Omental fat pad (tissue), 4 donors: ENCODE data around the gene FMO4. TPM values are rescaled to one million over a fixed set of nuclear protein-coding genes. Genes with fewer than 3 reads are reported as not detected.

Experiments
- ATAC-seq: fragments of 150-250 bp; one replicate; pipeline ENCODE4 v1.9.1; 2016; ENCODE audit warnings: mild to moderate bottlenecking, moderate library complexity; ENCODE audit not compliant: low FRiP score
- DNase-seq: peaks from one replicate; pipeline ENCODE4 v3.0.0-alpha.2; 2019; ENCODE audit warnings: low spot score
- total RNA-seq, 4 donors: library from RNA; depleted of rRNA; stranded (reverse); fragments of >200 nt; gene quantifications; one replicate each; pipeline ENCODE4 v1.1.0, GENCODE V29; 2016
- TF ChIP-seq, protein P1 (sequence below), 3 donors: fragments of 450-650 bp; IDR thresholded peaks; one replicate each; pipeline ENCODE4 v1.5.1; 2016 to 2017; ENCODE audit warnings: antibody characterized with exemption in 3 of 3, mild to moderate bottlenecking in 3 of 3, moderate library complexity in 2 of 3

Gene FMO4, protein sequence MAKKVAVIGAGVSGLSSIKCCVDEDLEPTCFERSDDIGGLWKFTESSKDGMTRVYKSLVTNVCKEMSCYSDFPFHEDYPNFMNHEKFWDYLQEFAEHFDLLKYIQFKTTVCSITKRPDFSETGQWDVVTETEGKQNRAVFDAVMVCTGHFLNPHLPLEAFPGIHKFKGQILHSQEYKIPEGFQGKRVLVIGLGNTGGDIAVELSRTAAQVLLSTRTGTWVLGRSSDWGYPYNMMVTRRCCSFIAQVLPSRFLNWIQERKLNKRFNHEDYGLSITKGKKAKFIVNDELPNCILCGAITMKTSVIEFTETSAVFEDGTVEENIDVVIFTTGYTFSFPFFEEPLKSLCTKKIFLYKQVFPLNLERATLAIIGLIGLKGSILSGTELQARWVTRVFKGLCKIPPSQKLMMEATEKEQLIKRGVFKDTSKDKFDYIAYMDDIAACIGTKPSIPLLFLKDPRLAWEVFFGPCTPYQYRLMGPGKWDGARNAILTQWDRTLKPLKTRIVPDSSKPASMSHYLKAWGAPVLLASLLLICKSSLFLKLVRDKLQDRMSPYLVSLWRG
- 1 to 10 TPM; 1.8 to 7.9 (median 4.1) TPM for total RNA-seq

DNA sequence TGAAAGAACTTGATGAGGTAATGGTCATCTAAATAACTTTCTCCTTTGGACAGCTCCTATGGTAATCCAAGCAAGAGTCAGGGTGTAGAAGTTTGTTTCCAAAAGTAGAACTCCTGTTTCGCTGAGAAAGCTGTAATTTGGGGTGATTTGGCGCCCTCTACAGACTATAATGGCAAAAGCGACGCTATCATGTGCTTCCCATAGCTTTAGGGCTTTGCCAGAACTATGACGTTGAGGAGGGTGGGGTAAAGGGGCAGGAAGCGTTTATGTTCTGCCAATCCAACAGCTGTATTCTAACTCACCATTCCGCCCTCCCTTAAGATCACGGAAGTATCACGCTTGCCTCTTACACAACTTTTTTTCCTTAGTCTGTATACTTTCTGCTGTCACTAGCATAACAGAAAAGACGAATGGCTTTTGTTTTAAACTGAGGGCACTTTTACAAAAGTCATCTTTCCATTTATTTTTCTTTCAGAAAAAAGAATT, at the start of gene FMO4:
FMO4 (plus strand) TSS at position 349 of the 486 bp plus-strand sequence. CDS start 5,643 bp downstream, outside the sequence.
- TF ChIP-seq, protein P1, sequence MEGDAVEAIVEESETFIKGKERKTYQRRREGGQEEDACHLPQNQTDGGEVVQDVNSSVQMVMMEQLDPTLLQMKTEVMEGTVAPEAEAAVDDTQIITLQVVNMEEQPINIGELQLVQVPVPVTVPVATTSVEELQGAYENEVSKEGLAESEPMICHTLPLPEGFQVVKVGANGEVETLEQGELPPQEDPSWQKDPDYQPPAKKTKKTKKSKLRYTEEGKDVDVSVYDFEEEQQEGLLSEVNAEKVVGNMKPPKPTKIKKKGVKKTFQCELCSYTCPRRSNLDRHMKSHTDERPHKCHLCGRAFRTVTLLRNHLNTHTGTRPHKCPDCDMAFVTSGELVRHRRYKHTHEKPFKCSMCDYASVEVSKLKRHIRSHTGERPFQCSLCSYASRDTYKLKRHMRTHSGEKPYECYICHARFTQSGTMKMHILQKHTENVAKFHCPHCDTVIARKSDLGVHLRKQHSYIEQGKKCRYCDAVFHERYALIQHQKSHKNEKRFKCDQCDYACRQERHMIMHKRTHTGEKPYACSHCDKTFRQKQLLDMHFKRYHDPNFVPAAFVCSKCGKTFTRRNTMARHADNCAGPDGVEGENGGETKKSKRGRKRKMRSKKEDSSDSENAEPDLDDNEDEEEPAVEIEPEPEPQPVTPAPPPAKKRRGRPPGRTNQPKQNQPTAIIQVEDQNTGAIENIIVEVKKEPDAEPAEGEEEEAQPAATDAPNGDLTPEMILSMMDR (IDR thresholded peaks at IDR 0.05) = peak in 1 of 3 donors; percentile 14
- DNase-seq (peak; percentile 47), ATAC-seq (peak; percentile 100)

DNA sequence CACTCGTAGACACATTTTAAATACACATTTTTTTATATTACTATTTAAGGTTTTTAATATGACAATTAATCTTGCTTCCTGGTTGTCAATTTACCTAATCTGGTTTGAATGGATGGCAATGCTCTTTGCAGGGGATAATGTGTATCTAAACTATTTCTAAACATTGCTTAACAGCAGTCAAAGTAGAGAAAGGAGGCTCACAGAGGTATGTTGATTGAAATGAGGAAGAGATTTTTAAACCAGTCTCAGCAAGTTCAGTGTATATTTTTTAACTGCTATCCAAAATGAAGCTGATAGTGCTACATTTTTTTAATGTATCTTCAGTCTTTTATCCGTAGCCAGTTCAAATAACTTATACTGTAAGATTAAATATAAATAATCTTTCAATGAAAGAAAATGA, 48.3 kb upstream of the FMO4 start:
- DNase-seq (no peak), ATAC-seq (no peak)
- TF ChIP-seq, protein P1 (IDR thresholded peaks at IDR 0.05) = no peak

DNA sequence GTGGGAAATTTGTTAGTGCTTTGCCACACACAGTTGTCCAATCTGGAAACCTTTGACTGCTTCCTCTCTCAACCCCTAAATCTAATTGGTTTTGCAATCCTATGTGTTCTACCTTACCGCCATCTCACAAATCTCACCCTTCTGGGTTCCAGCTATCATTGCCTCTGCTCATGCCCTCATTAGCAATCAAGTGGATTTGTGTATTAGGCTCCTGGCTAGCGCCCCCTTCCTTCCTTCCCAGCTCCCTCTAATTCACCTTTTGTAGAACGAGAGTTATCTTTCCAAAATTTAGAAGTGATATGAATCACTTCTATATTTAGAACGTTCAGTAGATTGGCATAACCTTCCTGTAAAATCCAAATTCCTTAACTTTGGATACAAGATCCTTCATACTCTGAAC, 47.1 kb upstream of the FMO4 start:
- ATAC-seq (no peak), DNase-seq (no peak)
- TF ChIP-seq, protein P1 (IDR thresholded peaks at IDR 0.05) = no peak

DNA sequence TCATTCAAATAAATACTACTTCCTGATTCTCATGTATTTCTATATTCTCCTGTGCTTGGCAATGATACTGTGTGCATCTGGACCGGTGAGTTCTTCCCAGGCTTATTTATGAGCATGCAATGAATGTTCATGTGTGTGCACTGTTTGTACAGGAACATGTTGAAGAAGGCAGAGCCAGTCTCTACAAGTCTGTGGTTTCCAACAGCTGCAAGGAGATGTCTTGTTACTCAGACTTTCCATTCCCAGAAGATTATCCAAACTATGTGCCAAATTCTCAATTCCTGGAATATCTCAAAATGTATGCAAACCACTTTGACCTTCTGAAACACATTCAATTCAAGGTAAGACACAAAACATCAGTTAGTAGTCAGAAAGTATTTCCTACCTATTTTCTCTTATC, 46.6 kb upstream of the FMO4 start:
- no peak for DNase-seq
- TF ChIP-seq, protein P1 (IDR thresholded peaks at IDR 0.05) = no peak
- no peak for ATAC-seq

DNA sequence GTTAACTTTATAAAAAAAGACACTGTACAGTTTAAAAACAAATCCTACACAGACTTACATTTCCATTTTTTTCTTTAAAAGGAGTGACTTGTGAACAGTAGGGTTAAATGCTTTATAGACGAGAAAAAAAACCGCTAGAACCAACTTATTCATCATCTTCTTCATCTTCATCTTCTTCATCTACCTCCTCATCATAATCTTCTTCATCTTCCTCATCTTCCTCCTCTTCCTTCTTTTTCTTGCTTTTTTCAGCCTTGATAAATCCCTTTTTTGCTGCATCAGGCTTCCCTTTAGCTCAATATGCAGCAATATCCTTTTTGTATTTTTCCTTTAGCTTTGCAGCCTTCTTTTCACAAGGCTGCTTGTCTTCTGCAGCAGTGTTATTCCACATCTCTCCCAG, 43.2 kb upstream of the FMO4 start:
- DNase-seq = no peak
- no peak for ATAC-seq
- TF ChIP-seq, protein P1 (IDR thresholded peaks at IDR 0.05) = no peak

DNA sequence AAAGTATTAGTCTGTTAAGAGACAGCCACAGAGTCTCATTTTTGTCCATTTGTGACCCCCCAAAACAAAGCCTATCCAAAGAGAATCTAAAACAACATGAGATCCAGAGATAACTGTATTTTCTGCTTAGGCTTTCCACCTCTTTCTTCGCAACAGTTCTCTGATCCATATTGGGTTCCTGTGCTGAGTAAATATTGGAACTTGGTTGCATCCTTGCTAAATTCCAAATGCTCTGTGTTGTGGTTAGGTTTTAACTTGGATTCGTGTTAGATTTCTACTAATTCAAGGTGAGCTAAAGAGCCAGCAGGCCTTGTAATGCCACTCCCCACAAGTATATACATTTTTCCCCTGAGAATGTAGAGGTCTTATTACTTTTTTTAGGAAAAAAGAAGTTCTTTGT, 36.4 kb upstream of the FMO4 start:
- no peak for DNase-seq
- ATAC-seq = no peak
- TF ChIP-seq, protein P1 (IDR thresholded peaks at IDR 0.05) = no peak
